K562 (cell line): ENCODE data around the gene GTF2H4. TPM values are rescaled to one million over a fixed set of nuclear protein-coding genes. Genes with fewer than 3 reads are reported as not detected.

Experiments
- CREBBP ChIP-seq: IDR thresholded peaks from one replicate; pipeline ENCODE4 v1.6.1; 2012; ENCODE audit warnings: low read depth, mild to moderate bottlenecking, control low read depth, inconsistent platforms, low read length
- KDM1A ChIP-seq, 2 experiments: fragments of 450-650 bp; IDR thresholded peaks; 2 replicates each; pipeline ENCODE4 v1.6.1; 2016; ENCODE audit warnings: mild to moderate bottlenecking in 2 of 2
- MAFK ChIP-seq: IDR thresholded peaks from 2 replicates; pipeline ENCODE4 v1.6.1; 2011; ENCODE audit warnings: low read length, improper control_type of control experiment
- ZC3H4 ChIP-seq: sonication (generic); formaldehyde crosslinking; IDR thresholded peaks from 2 replicates; pipeline ENCODE4 v1.9.0; 2021; ENCODE audit warnings: missing genetic modification reagents, borderline replicate concordance
- polyA plus RNA-seq, 8 experiments: library from polyadenylated mRNA; depleted of rRNA in 4 of 8; stranded (reverse) in 5 of 8; unstranded in 3 of 8; fragments of >200 nt; fragmentation: Nextera tagmentation in 2 of 8; fragmentation: Illumina TruSeq in 1 of 8; extraction: Ambion mirVana in 2 of 8; extraction: Trizol in 1 of 8; gene quantifications; 2 replicates each; pipeline versions ENCODE4 v1.2.1 to v1.2.3, GENCODE V29; 2011 to 2014; ENCODE audit warnings: inconsistent platforms in 1 of 8, missing spikeins in 1 of 8
- total RNA-seq, 7 experiments: library from RNA; depleted of rRNA in 6 of 7; stranded (reverse); fragments of >200 nt in 6 of 7; fragmentation: Illumina TruSeq in 2 of 7; extraction: Trizol in 2 of 7; gene quantifications; 2 replicates each; pipeline versions ENCODE4 v1.2.1 to v1.2.3, GENCODE V29; 2011 to 2021; ENCODE audit warnings: low replicate concordance in 1 of 7
- TF ChIP-seq, protein P1 (sequence below), 2 experiments: fragments of 150-350 bp in 1 of 2; IDR thresholded peaks; 2 replicates each; pipeline ENCODE4 v1.6.1; 2012 to 2016; ENCODE audit warnings: low read depth in 2 of 2, low read length in 2 of 2, mild to moderate bottlenecking in 1 of 2, moderate library complexity in 1 of 2
- TF ChIP-seq, protein P2 (sequence below): fragments of 250-450 bp; sonication (Bioruptor Pico); IDR thresholded peaks from 2 replicates; pipeline ENCODE4 v1.8.0; 2022; ENCODE audit warnings: inconsistent platforms, mild to moderate bottlenecking, moderate library complexity, borderline replicate concordance

Gene GTF2H4
- total and polyA plus RNA-seq, 9 of the 15 experiments (the other 6 are each of a cell fraction or from before 2014, with no cell fraction given), result 3.6 to 86.1 (median 39.6) TPM

- TF ChIP-seq, protein P1, sequence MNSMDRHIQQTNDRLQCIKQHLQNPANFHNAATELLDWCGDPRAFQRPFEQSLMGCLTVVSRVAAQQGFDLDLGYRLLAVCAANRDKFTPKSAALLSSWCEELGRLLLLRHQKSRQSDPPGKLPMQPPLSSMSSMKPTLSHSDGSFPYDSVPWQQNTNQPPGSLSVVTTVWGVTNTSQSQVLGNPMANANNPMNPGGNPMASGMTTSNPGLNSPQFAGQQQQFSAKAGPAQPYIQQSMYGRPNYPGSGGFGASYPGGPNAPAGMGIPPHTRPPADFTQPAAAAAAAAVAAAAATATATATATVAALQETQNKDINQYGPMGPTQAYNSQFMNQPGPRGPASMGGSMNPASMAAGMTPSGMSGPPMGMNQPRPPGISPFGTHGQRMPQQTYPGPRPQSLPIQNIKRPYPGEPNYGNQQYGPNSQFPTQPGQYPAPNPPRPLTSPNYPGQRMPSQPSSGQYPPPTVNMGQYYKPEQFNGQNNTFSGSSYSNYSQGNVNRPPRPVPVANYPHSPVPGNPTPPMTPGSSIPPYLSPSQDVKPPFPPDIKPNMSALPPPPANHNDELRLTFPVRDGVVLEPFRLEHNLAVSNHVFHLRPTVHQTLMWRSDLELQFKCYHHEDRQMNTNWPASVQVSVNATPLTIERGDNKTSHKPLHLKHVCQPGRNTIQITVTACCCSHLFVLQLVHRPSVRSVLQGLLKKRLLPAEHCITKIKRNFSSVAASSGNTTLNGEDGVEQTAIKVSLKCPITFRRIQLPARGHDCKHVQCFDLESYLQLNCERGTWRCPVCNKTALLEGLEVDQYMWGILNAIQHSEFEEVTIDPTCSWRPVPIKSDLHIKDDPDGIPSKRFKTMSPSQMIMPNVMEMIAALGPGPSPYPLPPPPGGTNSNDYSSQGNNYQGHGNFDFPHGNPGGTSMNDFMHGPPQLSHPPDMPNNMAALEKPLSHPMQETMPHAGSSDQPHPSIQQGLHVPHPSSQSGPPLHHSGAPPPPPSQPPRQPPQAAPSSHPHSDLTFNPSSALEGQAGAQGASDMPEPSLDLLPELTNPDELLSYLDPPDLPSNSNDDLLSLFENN (IDR thresholded peaks at IDR 0.05; ENCODE audit: low read depth in 2 of 2, low read length in 2 of 2), result no peak
- TF ChIP-seq, protein P2, sequence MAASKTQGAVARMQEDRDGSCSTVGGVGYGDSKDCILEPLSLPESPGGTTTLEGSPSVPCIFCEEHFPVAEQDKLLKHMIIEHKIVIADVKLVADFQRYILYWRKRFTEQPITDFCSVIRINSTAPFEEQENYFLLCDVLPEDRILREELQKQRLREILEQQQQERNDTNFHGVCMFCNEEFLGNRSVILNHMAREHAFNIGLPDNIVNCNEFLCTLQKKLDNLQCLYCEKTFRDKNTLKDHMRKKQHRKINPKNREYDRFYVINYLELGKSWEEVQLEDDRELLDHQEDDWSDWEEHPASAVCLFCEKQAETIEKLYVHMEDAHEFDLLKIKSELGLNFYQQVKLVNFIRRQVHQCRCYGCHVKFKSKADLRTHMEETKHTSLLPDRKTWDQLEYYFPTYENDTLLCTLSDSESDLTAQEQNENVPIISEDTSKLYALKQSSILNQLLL (CRISPR knock-in tag), result no peak
- TF ChIP-seq ZC3H4 (CRISPR knock-in tag), result no peak
- no peak for TF ChIP-seq CREBBP
- TF ChIP-seq KDM1A (IDR thresholded peaks at IDR 0.05), result peak; percentile 30 to 59; a peak in 3 of 4 replicates
- TF ChIP-seq MAFK, result no peak
These were observed 5.3 kb upstream of the GTF2H4 start (continued) for GRCh38 chr6:30902709-30903108.
